CD14-positive monocyte (primary cell): ENCODE measurements around the gene PRPF18. TPM values are rescaled to one million over a fixed set of nuclear protein-coding genes. Genes with fewer than 3 reads are reported as not detected.

ENCODE experiments used
- DNase-seq, 3 donors: peaks; one replicate each; pipeline ENCODE4 v3.0.0-alpha.2; 2011 to 2022
- H2AFZ ChIP-seq: 2 replicates; pipeline ENCODE4 v1.6.0; 2012; ENCODE audit warnings: mild to moderate bottlenecking, low read depth, low read length, inconsistent platforms; ENCODE audit not compliant: insufficient read depth, poor library complexity, severe bottlenecking
- H3K27ac ChIP-seq, 2 donors: 1 replicate in 1 of 2; 2 replicates in 1 of 2; pipeline ENCODE4 v1.5.1; 2012 to 2013; ENCODE audit warnings: low read length in 2 of 2, control low read depth in 1 of 2, inconsistent platforms in 1 of 2, low read depth in 1 of 2, mild to moderate bottlenecking in 1 of 2
- H3K27me3 ChIP-seq, 2 donors: one replicate each; pipeline versions ENCODE4 v1.6.0 to v1.6.1; 2011 to 2013; ENCODE audit warnings: low read length in 2 of 2; ENCODE audit not compliant: control insufficient read depth in 2 of 2, insufficient read depth in 2 of 2
- H3K36me3 ChIP-seq, 2 donors: replicated peaks in 1 of 2; 1 replicate in 1 of 2; 2 replicates in 1 of 2; pipeline versions ENCODE4 v1.5.1 to v1.6.1; 2012 to 2013; ENCODE audit warnings: low read length in 2 of 2, control low read depth in 1 of 2, inconsistent platforms in 1 of 2, mild to moderate bottlenecking in 1 of 2; ENCODE audit not compliant: insufficient read depth in 2 of 2, control insufficient read depth in 1 of 2
- H3K4me1 ChIP-seq, 2 donors: 1 replicate in 1 of 2; 2 replicates in 1 of 2; pipeline versions ENCODE4 v1.5.1 to v1.6.1; 2012 to 2013; ENCODE audit warnings: low read length in 2 of 2, control low read depth in 1 of 2, inconsistent platforms in 1 of 2, mild to moderate bottlenecking in 1 of 2, moderate library complexity in 1 of 2; ENCODE audit not compliant: insufficient read depth in 2 of 2, control insufficient read depth in 1 of 2
- H3K4me2 ChIP-seq: replicated peaks from 2 replicates; pipeline ENCODE3; 2012; ENCODE audit warnings: low read length, moderate library complexity, mild to moderate bottlenecking; ENCODE audit not compliant: poor library complexity, severe bottlenecking; ENCODE audit errors: extremely low read depth
- H3K4me3 ChIP-seq, 3 experiments: fragments of 200-600 bp in 1 of 3; sonication (generic) in 1 of 3; replicated peaks in 1 of 3; 1 replicate in 2 of 3; 2 replicates in 1 of 3; pipeline ENCODE4 v1.5.1; 2011 to 2013; ENCODE audit warnings: low read length in 3 of 3, mild to moderate bottlenecking in 3 of 3, control low read depth in 2 of 3, low read depth in 2 of 3, inconsistent platforms in 1 of 3, moderate library complexity in 1 of 3
- H3K79me2 ChIP-seq: 2 replicates; pipeline ENCODE4 v1.6.0; 2012; ENCODE audit warnings: mild to moderate bottlenecking, control low read depth, inconsistent platforms, low read length, moderate library complexity; ENCODE audit not compliant: insufficient read depth
- H3K9ac ChIP-seq: 2 replicates; pipeline ENCODE4 v1.6.0; 2017; ENCODE audit warnings: low read length, mild to moderate bottlenecking; ENCODE audit not compliant: insufficient read depth, poor library complexity, severe bottlenecking
- H3K9me3 ChIP-seq, 2 donors: replicated peaks in 1 of 2; 1 replicate in 1 of 2; 2 replicates in 1 of 2; pipeline versions ENCODE4 v1.5.1 to v1.6.1; 2012 to 2013; ENCODE audit warnings: low read length in 2 of 2, control low read depth in 1 of 2; ENCODE audit not compliant: control insufficient read depth in 1 of 2, insufficient read depth in 1 of 2
- H4K20me1 ChIP-seq: 2 replicates; pipeline ENCODE4 v1.6.0; 2012; ENCODE audit warnings: mild to moderate bottlenecking, low read length, control low read depth, moderate library complexity; ENCODE audit not compliant: insufficient read depth
- H3K27ac Mint-ChIP-seq, 7 donors: one replicate each; pipeline ENCODE4 v1.8.0; 2020; ENCODE audit warnings: mild to moderate bottlenecking in 7 of 7, mixed read lengths in 7 of 7, moderate library complexity in 6 of 7, inconsistent platforms in 2 of 7
- H3K27me3 Mint-ChIP-seq, 3 donors: one replicate each; pipeline ENCODE4 v1.8.0; 2021 to 2022; ENCODE audit warnings: low read depth in 3 of 3, mild to moderate bottlenecking in 3 of 3, mixed read lengths in 3 of 3, moderate library complexity in 3 of 3, inconsistent platforms in 1 of 3
- H3K36me3 Mint-ChIP-seq, 2 donors: one replicate each; pipeline ENCODE4 v1.8.0; 2020; ENCODE audit warnings: mixed read lengths in 2 of 2, inconsistent platforms in 1 of 2, mild to moderate bottlenecking in 1 of 2
- H3K4me1 Mint-ChIP-seq: one replicate; pipeline ENCODE4 v1.8.0; 2020; ENCODE audit warnings: mild to moderate bottlenecking, mixed read lengths
- H3K4me3 Mint-ChIP-seq, 2 donors: one replicate each; pipeline ENCODE4 v1.8.0; 2020; ENCODE audit warnings: mild to moderate bottlenecking in 2 of 2, mixed read lengths in 2 of 2, moderate library complexity in 1 of 2
- H3K9me3 Mint-ChIP-seq, 7 donors: one replicate each; pipeline ENCODE4 v1.8.0; 2020 to 2022; ENCODE audit warnings: mixed read lengths in 7 of 7, mild to moderate bottlenecking in 6 of 7, moderate library complexity in 6 of 7, inconsistent platforms in 2 of 7
- WGBS: methylation state at CpG from one replicate; pipeline ENCODE4 v1.1.5; 2013; ENCODE audit warnings: missing lambda C conversion rate; ENCODE audit not compliant: insufficient coverage; 5-methylcytosine and 5-hydroxymethylcytosine counted together
- intact Hi-C, 2 donors: fragments of 100-400 bp; cut with micrococcal nuclease; formaldehyde crosslinking; loops; one replicate each; pipeline versions ENCODE4 v1.15.0 to v1.15.1; 2023
- polyA plus RNA-seq, 3 donors: library from polyadenylated mRNA; depleted of rRNA in 1 of 3; unstranded in 2 of 3; stranded (reverse) in 1 of 3; fragments of 300-500 nt in 2 of 3; fragments of >200 nt in 1 of 3; fragmentation: Illumina TruSeq in 2 of 3; gene quantifications; 1 replicate in 2 of 3; 2 replicates in 1 of 3; pipeline ENCODE4 v1.2.3, GENCODE V29; 2012 to 2021
- TF ChIP-seq, protein P1 (sequence below): fragments of 200-600 bp; IDR thresholded peaks from one replicate; pipeline ENCODE4 v1.8.0; 2022; ENCODE audit warnings: antibody characterized with exemption, mild to moderate bottlenecking

PRPF18 gene
- polyA plus RNA-seq, 3 donors: 13.8 to 31.4 (median 26.8) TPM

DNA sequence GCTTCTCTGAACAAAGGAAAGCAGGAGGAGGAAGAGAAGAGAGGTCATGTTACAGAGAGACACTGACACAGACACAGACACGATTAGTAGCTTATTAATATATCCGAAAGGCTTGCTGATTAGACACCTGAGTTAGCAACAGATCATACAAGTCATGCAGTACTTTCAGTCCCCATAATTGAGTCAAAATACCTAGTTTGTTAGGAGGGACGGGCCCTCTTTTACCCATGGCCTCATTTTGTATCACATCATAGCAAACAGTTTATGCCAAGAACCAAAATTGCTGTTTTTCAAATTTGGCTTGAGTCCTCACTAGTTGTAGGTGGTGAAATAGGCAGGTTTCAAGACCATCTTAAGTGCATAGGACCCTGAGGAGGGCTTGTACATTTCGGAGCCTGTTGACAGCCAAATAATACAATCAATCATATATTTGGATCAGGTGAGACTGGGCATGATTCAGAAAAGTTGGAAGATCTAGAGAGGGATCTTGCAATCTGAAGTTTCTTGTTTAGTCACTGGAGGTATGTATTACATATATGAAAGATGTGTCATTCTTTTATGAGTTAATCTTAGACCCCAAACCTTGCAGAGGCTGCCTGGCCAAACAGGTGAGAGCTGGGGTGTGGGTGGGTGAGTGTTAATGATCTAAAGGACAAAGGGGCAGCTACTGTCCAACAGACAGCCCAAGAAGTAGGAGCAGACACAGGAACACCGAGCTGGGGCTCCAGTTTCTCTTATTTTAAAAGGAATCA lies 65.4 kb downstream of the PRPF18 start:
- no peak overlapping the region for H3K4me2 ChIP-seq
- H3K4me1 ChIP-seq: no peaks in the 10 kb centered on the region
- H2AFZ ChIP-seq: no peak overlapping the region
- H3K9ac ChIP-seq: no peak overlapping the region
- Mint-ChIP-seq H3K27me3 (peaks cover 0 to 2% (median 0%) of the 10 kb centered on the region in 3 donors), H3K4me3 (no peak overlapping the region), H3K27ac (peak overlapping the region in 2 of 7 donors; percentile 7 to 68), H3K36me3 (peaks cover 35 to 36% of the 10 kb centered on the region in 2 donors), H3K9me3 (peaks cover 0 to 1% (median 0%) of the 10 kb centered on the region in 7 donors), H3K4me1 (no peaks in the 10 kb centered on the region)
- H3K4me3 ChIP-seq: no peak overlapping the region
- H3K27me3 ChIP-seq: no peaks in the 10 kb centered on the region
- TF ChIP-seq, protein P1, sequence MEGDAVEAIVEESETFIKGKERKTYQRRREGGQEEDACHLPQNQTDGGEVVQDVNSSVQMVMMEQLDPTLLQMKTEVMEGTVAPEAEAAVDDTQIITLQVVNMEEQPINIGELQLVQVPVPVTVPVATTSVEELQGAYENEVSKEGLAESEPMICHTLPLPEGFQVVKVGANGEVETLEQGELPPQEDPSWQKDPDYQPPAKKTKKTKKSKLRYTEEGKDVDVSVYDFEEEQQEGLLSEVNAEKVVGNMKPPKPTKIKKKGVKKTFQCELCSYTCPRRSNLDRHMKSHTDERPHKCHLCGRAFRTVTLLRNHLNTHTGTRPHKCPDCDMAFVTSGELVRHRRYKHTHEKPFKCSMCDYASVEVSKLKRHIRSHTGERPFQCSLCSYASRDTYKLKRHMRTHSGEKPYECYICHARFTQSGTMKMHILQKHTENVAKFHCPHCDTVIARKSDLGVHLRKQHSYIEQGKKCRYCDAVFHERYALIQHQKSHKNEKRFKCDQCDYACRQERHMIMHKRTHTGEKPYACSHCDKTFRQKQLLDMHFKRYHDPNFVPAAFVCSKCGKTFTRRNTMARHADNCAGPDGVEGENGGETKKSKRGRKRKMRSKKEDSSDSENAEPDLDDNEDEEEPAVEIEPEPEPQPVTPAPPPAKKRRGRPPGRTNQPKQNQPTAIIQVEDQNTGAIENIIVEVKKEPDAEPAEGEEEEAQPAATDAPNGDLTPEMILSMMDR: no peak
- no peaks in the 10 kb centered on the region for H3K79me2 ChIP-seq
- no peak for DNase-seq
- 93% methylated on average over 1 of the region's 5 CpGs for WGBS
- H3K9me3 ChIP-seq: no peaks in the 10 kb centered on the region
- intact Hi-C loops: no loop called here
- H4K20me1 ChIP-seq: no peaks in the 10 kb centered on the region
- no peak overlapping the region for H3K27ac ChIP-seq
- H3K36me3 ChIP-seq: peaks cover 0 to 53% of the 10 kb centered on the region in 2 donors

DNA sequence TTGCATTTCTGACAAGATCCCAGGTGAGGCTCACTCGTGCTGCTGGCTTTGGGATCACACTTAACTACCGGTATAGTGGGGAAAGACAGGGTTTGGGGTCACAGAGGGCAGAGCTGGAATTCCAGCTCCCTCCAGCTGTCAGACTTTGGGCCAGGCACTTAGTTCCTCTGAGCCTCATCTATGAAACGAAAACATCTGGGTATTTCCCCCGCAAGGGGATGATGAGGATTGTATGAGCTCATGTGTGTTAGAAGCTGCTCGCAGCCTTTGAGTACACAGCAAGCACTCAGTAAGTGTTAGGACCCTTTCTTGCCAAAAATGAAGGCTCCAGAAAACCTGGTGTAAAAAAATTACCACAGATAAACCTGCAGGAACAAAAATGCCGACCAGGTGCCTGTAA lies 66.1 kb downstream of the PRPF18 start:
- H3K4me2 ChIP-seq: no peak overlapping the region
- H3K36me3 ChIP-seq: peaks cover 0 to 48% of the 10 kb centered on the region in 2 donors
- Mint-ChIP-seq H3K36me3 (peaks cover 31 to 33% of the 10 kb centered on the region in 2 donors), H3K27ac (no peak overlapping the region), H3K9me3 (peaks cover 0 to 1% (median 0%) of the 10 kb centered on the region in 7 donors), H3K4me3 (no peak overlapping the region), H3K27me3 (peaks cover 0 to 2% (median 0%) of the 10 kb centered on the region in 3 donors), H3K4me1 (no peaks in the 10 kb centered on the region)
- intact Hi-C loops: no loop called here
- no peak overlapping the region for H2AFZ ChIP-seq
- WGBS: 96% methylated on average over 4 of the region's 6 CpGs
- no peak for DNase-seq
- H4K20me1 ChIP-seq: no peaks in the 10 kb centered on the region
- no peaks in the 10 kb centered on the region for H3K79me2 ChIP-seq
- H3K4me3 ChIP-seq: no peak overlapping the region
- no peaks in the 10 kb centered on the region for H3K9me3 ChIP-seq
- no peaks in the 10 kb centered on the region for H3K4me1 ChIP-seq
- no peak overlapping the region for H3K9ac ChIP-seq
- H3K27ac ChIP-seq: no peak overlapping the region
- H3K27me3 ChIP-seq: no peaks in the 10 kb centered on the region
- TF ChIP-seq, protein P1: no peak
